ENCODE measurements around the gene LHX6.

- TF ChIP-seq CTCF (conservative IDR thresholded peaks at IDR 0.05; ENCODE audit: low read depth in 2 of 2) (no peak), POLR2AphosphoS5 (IDR thresholded peaks at IDR 0.05; ENCODE audit: low read depth) (no peak), EZH2 (IDR thresholded peaks at IDR 0.05; ENCODE audit: low read depth, unreplicated experiment) (no peak), CREB1 (CRISPR knock-in tag; IDR thresholded peaks at IDR 0.05; ENCODE audit: low read depth) (no peak), JUNB (IDR thresholded peaks at IDR 0.05; ENCODE audit: unreplicated experiment) (no peak), EZH2phosphoT487 (IDR thresholded peaks at IDR 0.05; ENCODE audit: unreplicated experiment) (no peak)
- TF ChIP-seq, protein P1, sequence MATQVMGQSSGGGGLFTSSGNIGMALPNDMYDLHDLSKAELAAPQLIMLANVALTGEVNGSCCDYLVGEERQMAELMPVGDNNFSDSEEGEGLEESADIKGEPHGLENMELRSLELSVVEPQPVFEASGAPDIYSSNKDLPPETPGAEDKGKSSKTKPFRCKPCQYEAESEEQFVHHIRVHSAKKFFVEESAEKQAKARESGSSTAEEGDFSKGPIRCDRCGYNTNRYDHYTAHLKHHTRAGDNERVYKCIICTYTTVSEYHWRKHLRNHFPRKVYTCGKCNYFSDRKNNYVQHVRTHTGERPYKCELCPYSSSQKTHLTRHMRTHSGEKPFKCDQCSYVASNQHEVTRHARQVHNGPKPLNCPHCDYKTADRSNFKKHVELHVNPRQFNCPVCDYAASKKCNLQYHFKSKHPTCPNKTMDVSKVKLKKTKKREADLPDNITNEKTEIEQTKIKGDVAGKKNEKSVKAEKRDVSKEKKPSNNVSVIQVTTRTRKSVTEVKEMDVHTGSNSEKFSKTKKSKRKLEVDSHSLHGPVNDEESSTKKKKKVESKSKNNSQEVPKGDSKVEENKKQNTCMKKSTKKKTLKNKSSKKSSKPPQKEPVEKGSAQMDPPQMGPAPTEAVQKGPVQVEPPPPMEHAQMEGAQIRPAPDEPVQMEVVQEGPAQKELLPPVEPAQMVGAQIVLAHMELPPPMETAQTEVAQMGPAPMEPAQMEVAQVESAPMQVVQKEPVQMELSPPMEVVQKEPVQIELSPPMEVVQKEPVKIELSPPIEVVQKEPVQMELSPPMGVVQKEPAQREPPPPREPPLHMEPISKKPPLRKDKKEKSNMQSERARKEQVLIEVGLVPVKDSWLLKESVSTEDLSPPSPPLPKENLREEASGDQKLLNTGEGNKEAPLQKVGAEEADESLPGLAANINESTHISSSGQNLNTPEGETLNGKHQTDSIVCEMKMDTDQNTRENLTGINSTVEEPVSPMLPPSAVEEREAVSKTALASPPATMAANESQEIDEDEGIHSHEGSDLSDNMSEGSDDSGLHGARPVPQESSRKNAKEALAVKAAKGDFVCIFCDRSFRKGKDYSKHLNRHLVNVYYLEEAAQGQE (IDR thresholded peaks at IDR 0.05; ENCODE audit: unreplicated experiment), result no peak
Observed at GRCh38 chr9:122207096-122207495, 21.7 kb downstream of the LHX6 start.

All from GM23338 (cell line).